T-helper 1 cell treated with Interleukin-12 subunit alpha and Interleukin-12 subunit beta and Interleukin-4 antibody, amounts not matched to agents 30 ng/mL and 1 ng/mL, for 36 hours (primary cell): ENCODE results near the gene MGAT3. TPM values are rescaled to one million over a fixed set of nuclear protein-coding genes. Genes with fewer than 3 reads are reported as not detected.

Experiments used
- intact Hi-C: fragments of 100-400 bp; cut with micrococcal nuclease; formaldehyde crosslinking; loops from one replicate; pipeline ENCODE4 v1.15.1; 2024
- total RNA-seq: library from RNA; stranded (reverse); gene quantifications from 2 replicates; pipeline ENCODE4 v1.2.3, GENCODE V29; 2022

The MGAT3 gene
- total RNA-seq, 1 donor from 2014 or later = 2.9 TPM

DNA sequence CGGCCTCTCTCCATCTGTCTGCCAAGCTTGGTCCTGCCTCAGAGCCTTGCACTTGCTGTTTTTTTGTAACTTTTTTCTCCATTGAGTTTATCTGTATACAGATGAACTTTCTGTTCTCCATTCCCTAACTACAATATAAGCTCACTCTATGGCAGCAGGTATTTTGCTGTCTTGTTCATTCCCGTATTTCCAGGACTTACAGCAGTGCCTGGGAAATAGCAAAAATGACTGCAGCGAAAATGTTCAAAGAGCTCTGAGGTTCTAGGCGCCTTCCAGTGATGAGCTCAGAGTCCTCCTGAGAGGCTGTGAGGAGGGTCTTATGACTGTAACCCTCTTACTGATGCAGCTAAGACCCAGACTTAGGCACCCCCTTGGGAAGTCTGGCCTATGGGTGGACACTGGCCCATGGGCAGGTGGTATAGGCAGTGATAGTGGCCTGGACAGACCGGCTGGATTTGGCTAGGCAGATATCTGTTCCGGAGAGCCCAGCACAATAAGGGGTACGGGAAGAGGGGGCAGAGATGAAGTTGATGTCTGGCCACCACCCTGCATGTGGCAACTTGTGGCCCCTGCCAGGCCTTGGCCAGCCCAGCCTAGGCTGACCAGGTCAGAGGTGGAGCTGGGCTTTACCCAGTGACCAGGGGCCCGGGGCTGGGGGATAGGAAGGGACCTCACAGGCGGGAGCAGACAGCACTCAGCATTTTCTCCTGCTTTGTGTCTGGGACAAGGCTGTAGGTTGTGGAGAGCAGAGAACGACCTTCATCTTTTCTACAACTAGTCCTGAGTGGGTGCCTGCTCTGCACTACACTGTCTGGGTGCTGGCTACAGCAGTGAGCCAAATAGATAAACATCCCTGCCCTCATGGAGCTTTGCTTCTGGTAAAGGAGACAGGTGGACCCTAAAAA is 68.2 kb downstream of the MGAT3 start:
- intact Hi-C loops = loop anchor here (5.0 to 10.0 kb wide), 3 partner anchors 653 to 1920 kb away; partner anchors contain the start of genes CBX6, GTPBP1 and TOB2

DNA sequence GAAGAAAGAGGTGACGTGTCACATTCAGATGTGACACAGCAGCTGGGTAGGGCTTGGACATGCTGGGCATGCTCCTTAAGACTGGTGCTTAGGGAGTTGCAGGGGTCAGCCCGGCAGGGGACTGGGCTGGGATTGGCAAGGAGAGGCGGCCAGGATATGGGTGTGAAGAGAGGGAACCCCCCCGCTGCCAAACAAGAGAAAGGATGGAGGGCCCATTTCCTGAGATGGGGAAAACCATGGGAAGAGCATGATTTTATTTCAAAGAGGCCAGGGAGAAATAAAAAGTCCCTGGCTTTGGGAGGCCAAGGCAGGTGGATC is 68.8 kb downstream of the MGAT3 start:
- intact Hi-C loops = loop anchor here (10.0 kb wide), 1 partner anchor 1919 kb away; the partner anchor contains the start of gene TOB2

- intact Hi-C loops = loop anchor here (10.0 kb wide), 1 partner anchor 1918 kb away; the partner anchor contains the start of gene TOB2
Measured at GRCh38 chr22:39526736-39527171, 69.9 kb downstream of the MGAT3 start.

DNA sequence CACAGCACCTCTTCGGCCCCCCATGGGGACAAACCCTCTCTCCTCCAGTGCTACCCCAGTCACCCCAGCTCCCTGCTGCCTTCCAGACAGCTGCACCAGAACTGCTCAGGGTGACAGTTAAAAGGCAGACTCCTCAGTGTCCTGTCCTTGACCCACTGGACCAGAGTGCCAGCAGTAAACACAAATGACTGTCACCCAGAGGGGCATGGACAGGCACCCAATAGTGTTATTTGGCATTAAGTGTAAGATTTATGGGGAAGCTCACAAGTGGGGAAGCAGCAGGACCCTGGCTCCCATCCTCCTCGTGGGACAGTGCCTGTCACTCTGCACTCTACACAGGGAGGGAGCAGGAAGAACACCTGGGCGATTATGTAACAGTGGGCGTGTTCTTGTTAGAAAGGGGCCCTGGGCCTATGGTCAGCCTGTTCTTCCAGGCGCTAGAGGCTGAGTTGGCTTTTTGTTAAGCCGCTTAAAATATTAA is 70.7 kb downstream of the MGAT3 start:
- intact Hi-C loops = loop anchor here (10.0 kb wide), 1 partner anchor 1917 kb away; the partner anchor contains the start of gene TOB2

GRCh38 chr22:39528080-39528661 is 71.4 kb downstream of the MGAT3 start:
- intact Hi-C loops = loop anchor here (10.0 kb wide), 1 partner anchor 1917 kb away; the partner anchor contains the start of gene TOB2

DNA sequence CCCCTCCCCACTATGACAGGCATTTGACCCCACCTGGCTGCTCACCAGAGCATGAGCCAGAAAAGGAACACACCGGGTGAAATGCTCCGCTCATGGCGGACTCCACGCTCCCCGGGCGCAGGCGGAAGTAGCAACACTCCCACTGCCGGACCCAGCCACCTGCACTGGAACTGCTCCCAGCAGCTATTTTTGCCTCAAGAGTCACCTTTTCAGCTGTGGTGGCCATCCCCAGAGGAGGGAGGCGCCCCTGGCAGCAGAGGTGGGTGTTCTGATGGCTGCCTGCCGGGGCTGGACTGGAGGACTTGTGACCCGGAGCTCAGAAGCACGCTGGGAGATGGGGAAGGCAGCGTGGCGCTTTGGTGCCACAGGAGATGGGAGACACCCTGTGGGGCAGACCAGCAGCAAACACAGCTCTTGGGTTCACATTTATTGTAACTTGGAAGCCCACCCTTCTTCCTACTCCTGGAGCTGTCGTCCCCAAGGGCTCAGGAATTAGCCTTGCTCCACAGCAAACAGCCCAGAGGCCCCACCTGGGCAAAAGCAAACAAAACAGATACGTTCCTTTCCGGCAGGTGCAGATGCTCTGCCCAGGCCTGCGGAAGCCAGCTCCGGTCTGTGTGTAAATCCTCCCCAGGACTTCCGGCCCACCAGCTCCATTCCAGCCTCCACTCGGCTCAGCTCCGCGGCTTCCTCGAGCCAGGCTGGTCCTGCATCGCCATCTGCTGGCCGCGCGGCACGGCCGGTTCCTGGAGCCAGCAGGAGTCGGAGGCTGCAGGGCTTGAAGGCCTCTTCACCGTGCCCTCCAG is 72.1 kb downstream of the MGAT3 start:
- intact Hi-C loops = loop anchor here (1.0 to 10.0 kb wide), 4 partner anchors 36 to 1916 kb away; partner anchors contain the start of genes RPL3 and TOB2

DNA sequence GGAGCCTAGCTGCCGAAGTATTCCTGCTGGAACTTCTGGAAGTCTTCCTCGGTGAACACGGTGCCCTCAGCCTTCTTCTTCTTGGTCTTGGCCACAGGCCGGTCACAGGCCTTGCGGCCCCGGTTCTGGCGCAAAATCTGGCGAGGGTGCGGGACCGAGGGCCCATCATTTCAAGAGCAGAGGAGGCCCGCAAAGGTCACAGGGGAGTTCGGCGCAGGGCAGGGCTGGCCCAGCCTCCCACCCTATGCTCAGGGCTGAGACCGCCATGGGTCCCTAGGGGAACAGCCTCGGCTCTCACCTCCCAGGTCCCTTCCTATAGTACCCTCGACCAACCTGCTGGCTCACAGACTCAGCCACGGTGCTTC is 72.7 kb downstream of the MGAT3 start:
- intact Hi-C loops = loop anchor here (1.0 to 10.0 kb wide), 4 partner anchors 36 to 1915 kb away; partner anchors contain the start of genes RPL3 and TOB2

DNA sequence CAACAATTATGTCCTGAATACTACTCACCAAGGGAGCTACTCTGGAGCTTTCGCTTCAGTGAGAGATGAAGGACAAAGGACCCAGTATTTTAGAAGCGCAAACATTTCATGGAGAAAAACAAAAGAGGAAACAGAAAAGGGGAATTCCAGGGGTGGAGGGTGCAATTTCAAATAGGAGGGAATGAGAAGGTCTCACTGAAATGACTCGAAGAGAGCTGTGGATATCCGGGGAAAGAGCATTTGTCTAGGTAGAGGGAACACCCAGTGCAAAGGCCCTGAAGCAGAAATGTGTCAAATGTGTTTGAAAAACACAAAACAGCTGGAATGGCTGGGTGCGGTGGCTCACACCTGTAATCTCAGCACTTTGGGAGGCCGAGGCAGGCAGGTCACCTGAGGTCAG is 73.3 kb downstream of the MGAT3 start:
- intact Hi-C loops = loop anchor here (5.0 to 10.0 kb wide), 4 partner anchors 358 to 1562 kb away; partner anchors contain the start of genes EP300 and MRTFA

GRCh38 chr22:39530692-39531331 is 74.0 kb downstream of the MGAT3 start:
- intact Hi-C loops = loop anchor here (5.0 to 10.0 kb wide), 4 partner anchors 359 to 1561 kb away; partner anchors contain the start of genes EP300 and MRTFA

DNA sequence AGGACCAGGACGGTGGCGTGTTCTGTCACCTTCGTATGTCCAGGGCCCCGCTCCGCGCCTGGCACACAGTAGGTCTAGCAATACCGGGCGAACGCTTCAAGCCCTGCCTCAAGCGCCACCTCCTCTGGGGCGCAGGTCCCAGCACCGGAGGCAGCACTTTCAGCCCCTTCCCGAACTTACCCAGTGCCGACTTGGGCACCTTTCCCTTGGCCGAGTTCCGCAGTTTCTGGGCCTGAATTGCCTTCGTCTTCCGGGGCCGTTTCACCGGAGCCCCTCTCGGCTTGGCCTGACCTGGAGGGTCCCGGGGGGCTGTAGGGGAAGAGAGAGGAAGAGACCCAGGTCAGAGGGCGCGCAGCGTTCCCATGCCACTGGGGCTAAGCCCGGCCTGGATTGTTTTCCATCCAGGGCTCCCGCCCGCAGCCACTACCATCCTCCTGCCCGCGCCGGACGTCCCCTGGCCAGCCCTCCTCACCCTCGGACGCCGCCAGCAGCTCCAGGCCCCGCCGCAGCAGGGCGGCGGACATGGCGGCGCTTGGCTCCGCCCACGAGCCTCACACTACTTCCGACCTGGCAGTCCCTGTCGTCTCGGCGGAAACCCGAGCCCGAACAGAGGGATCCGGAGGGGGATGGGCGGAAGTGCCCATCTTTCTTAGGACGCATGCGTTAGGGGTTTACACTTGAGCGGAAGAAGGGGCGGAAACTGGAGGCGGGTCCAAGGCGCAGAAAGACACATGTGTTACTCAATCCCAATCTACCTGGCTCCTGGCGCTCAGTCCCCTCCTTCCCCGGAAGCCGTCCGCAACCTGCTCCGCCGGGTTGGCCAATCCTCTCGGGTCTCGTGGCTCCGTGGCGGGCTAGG is 75.6 kb downstream of the MGAT3 start, which contains the start of gene RPS19BP1:
TSS of gene RPS19BP1 (minus strand) at position 534 of the 859 bp plus-strand sequence. CDS start at position 524, 10 bp downstream.
- intact Hi-C loops = loop anchor here (1.0 to 10.0 kb wide), 17 partner anchors 12 to 1560 kb away; partner anchors contain the start of genes ADSL, ATF4, EP300 and GRAP2

- intact Hi-C loops = loop anchor here (1.0 to 10.0 kb wide), 7 partner anchors 362 to 1558 kb away; partner anchors contain the start of genes EP300 and MRTFA
Measured at GRCh38 chr22:39534092-39534506, 77.3 kb downstream of the MGAT3 start.

DNA sequence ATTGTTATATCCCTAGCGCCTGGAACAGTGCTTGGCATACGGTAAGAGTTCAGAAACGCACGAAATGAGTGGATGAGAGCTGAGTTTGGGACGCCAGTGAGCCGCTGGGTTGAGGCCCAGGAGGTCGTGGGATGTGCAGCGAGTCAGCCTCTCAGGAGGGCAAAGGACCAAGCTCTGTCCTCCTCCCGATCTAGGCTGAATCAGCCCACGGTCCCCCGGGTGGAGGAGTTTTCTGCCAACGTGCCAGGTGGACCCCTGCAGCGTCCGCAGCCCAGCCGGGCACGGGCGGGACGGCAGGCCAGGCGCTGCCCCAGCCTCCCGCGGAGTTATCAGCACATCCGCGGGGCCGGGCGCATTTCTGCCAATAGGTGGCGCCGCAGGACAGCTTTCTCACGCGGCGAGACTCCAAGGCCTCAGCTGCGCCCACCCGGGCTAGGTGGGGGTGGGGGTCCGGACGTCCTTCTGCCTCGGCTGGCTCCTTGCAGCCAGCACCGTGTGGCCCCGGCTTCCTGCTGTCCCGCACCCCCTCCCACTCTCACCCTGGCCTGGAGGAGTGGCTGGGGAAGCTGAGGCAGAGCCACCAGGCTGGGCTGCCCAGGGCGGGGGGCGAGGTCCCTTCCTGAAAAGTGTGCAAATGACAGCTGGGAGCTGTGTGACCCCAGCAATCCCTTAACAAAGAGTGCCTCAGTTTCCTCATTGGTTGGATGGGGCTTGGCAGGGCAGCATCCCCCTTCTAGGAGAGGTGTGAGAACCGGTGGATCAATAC is 78.0 kb downstream of the MGAT3 start:
- intact Hi-C loops = loop anchor here (1.0 to 10.0 kb wide), 7 partner anchors 362 to 1558 kb away; partner anchors contain the start of genes EP300 and MRTFA

- intact Hi-C loops = loop anchor here (10.0 kb wide), 1 partner anchor 1099 kb away; the partner anchor contains the start of gene MRTFA
Measured at GRCh38 chr22:39535357-39535725, 78.5 kb downstream of the MGAT3 start.

GRCh38 chr22:39535831-39536449 is 79.1 kb downstream of the MGAT3 start:
- intact Hi-C loops = loop anchor here (10.0 kb wide), 1 partner anchor 1099 kb away; the partner anchor contains the start of gene MRTFA

GRCh38 chr22:39536711-39537110 is 79.9 kb downstream of the MGAT3 start:
- intact Hi-C loops = loop anchor here (10.0 kb wide), 1 partner anchor 1098 kb away; the partner anchor contains the start of gene MRTFA

GRCh38 chr22:39537975-39538374 is 81.2 kb downstream of the MGAT3 start:
- intact Hi-C loops = loop anchor here (10.0 kb wide), 1 partner anchor 1097 kb away; the partner anchor contains the start of gene MRTFA
